ENCODE data around the gene KDM6B. TPM values are rescaled to one million over a fixed set of nuclear protein-coding genes. Genes with fewer than 3 reads are reported as not detected.

KDM6B gene
- total RNA-seq, 1 experiment from 2014 or later, result 19.9 TPM

- intact Hi-C loops (cut with micrococcal nuclease; ENCODE audit: unreplicated experiment) (no loop called here), in situ Hi-C loops (cut with HindIII; ENCODE audit: low pct_unique_long_range_greater_than_20kb, low sequenced_read_pairs) (no loop called here)
- TF ChIP-seq SIN3A (IDR thresholded peaks at IDR 0.05; ENCODE audit: borderline replicate concordance, insufficient read depth, low read depth, low read length) (no peak; the same call in 1 of the 2 replicates), TCF7L2 (IDR thresholded peaks at IDR 0.05; ENCODE audit: low read depth, low read length) (no peak), REST (IDR thresholded peaks at IDR 0.05; ENCODE audit: insufficient read depth in 1 of 2, low read depth in 2 of 2, low read length in 1 of 2) (no peak), POLR2AphosphoS5 (IDR thresholded peaks at IDR 0.05; ENCODE audit: low read depth, low read length) (no peak; the same call in 1 of the 2 replicates), CTCF (IDR thresholded peaks at IDR 0.05) (no peak)
- ChIA-PET CTCF (no interaction called here), POLR2A (no interaction called here)
- Histone ChIP-seq H3K27me3 (ENCODE audit: control insufficient read depth, insufficient read depth, low read length) (no peaks in the 10 kb centered on the region), H3K27ac (ENCODE audit: low read length) (peak overlapping the region; percentile 85), H3K4me1 (ENCODE audit: control insufficient read depth, insufficient read depth, low read length) (peaks cover 39% of the 10 kb centered on the region), H3K4me3 (ENCODE audit: low read depth in 2 of 2, low read length in 2 of 2) (peak overlapping the region; percentile 72 to 84), H3K9me3 (ENCODE audit: control insufficient read depth, insufficient read depth, low read depth, low read length) (no peaks in the 10 kb centered on the region), H3K36me3 (ENCODE audit: control insufficient read depth, insufficient read depth, low read length) (no peaks in the 10 kb centered on the region; the same call in 1 of the 2 replicates)
- DNase-seq (ENCODE audit: low read depth, low spot score) (no peak), ATAC-seq (peak; percentile 65)
- BruUV-seq (replicated peaks), result no TSS peak
These were observed 7.9 kb downstream of the KDM6B start for GRCh38 chr17:7841915-7842379.

GRCh38 chr17:7842380-7843256 is 8.6 kb downstream of the KDM6B start:
- TF ChIP-seq SIN3A (IDR thresholded peaks at IDR 0.05; ENCODE audit: borderline replicate concordance, insufficient read depth, low read depth, low read length), result 0 out of 2 replicates have a peak, but pooled peaks have one; percentile 30
- no peak for TF ChIP-seq TCF7L2 (IDR thresholded peaks at IDR 0.05; ENCODE audit: low read depth, low read length)
- TF ChIP-seq REST (IDR thresholded peaks at IDR 0.05; ENCODE audit: insufficient read depth in 1 of 2, low read depth in 2 of 2, low read length in 1 of 2), result no peak
- no peak for TF ChIP-seq CTCF (IDR thresholded peaks at IDR 0.05)
- TF ChIP-seq POLR2AphosphoS5 (IDR thresholded peaks at IDR 0.05; ENCODE audit: low read depth, low read length), result no peak; the same call in 1 of the 2 replicates
- ATAC-seq (peak; percentile 13), DNase-seq (ENCODE audit: low read depth, low spot score) (no peak)
- in situ Hi-C loops (cut with HindIII; ENCODE audit: low pct_unique_long_range_greater_than_20kb, low sequenced_read_pairs), result no loop called here
- no peaks in the 10 kb centered on the region for H3K9me3 ChIP-seq (ENCODE audit: control insufficient read depth, insufficient read depth, low read depth, low read length)
- H3K4me3 ChIP-seq (ENCODE audit: low read depth in 2 of 2, low read length in 2 of 2), result peak overlapping the region; percentile 72 to 84
- intact Hi-C loops (cut with micrococcal nuclease; ENCODE audit: unreplicated experiment), result no loop called here
- peak overlapping the region; percentile 85 for H3K27ac ChIP-seq (ENCODE audit: low read length)
- ChIA-PET POLR2A (interaction anchor here (0.6 kb wide), 2 partner anchors 100 to 274 kb away, joined by 3 to 4 read pairs; no protein-coding TSS in a partner anchor), CTCF (interaction anchor here (0.7 kb wide), 1 partner anchor 70 kb away, joined by 3 read pairs; no protein-coding TSS in a partner anchor)
- H3K27me3 ChIP-seq (ENCODE audit: control insufficient read depth, insufficient read depth, low read length), result no peaks in the 10 kb centered on the region
- peaks cover 32% of the 10 kb centered on the region for H3K4me1 ChIP-seq (ENCODE audit: control insufficient read depth, insufficient read depth, low read length)
- H3K36me3 ChIP-seq (ENCODE audit: control insufficient read depth, insufficient read depth, low read length), result no peaks in the 10 kb centered on the region; the same call in 1 of the 2 replicates
- TSS peak; percentile 50 for BruUV-seq (replicated peaks)

Measured in Panc1 (cell line).